CD14-positive monocyte (primary cell): ENCODE data around the gene MRTFA. TPM values are rescaled to one million over a fixed set of nuclear protein-coding genes. Genes with fewer than 3 reads are reported as not detected.

Experiments used
- DNase-seq, 3 donors: peaks; one replicate each; pipeline ENCODE4 v3.0.0-alpha.2; 2011 to 2022
- H2AFZ ChIP-seq: 2 replicates; pipeline ENCODE4 v1.6.0; 2012; ENCODE audit warnings: mild to moderate bottlenecking, low read depth, low read length, inconsistent platforms; ENCODE audit not compliant: insufficient read depth, poor library complexity, severe bottlenecking
- H3K27ac ChIP-seq, 2 donors: 1 replicate in 1 of 2; 2 replicates in 1 of 2; pipeline ENCODE4 v1.5.1; 2012 to 2013; ENCODE audit warnings: low read length in 2 of 2, control low read depth in 1 of 2, inconsistent platforms in 1 of 2, low read depth in 1 of 2, mild to moderate bottlenecking in 1 of 2
- H3K27me3 ChIP-seq, 2 donors: one replicate each; pipeline versions ENCODE4 v1.6.0 to v1.6.1; 2011 to 2013; ENCODE audit warnings: low read length in 2 of 2; ENCODE audit not compliant: control insufficient read depth in 2 of 2, insufficient read depth in 2 of 2
- H3K36me3 ChIP-seq, 2 donors: replicated peaks in 1 of 2; 1 replicate in 1 of 2; 2 replicates in 1 of 2; pipeline versions ENCODE4 v1.5.1 to v1.6.1; 2012 to 2013; ENCODE audit warnings: low read length in 2 of 2, control low read depth in 1 of 2, inconsistent platforms in 1 of 2, mild to moderate bottlenecking in 1 of 2; ENCODE audit not compliant: insufficient read depth in 2 of 2, control insufficient read depth in 1 of 2
- H3K4me1 ChIP-seq, 2 donors: 1 replicate in 1 of 2; 2 replicates in 1 of 2; pipeline versions ENCODE4 v1.5.1 to v1.6.1; 2012 to 2013; ENCODE audit warnings: low read length in 2 of 2, control low read depth in 1 of 2, inconsistent platforms in 1 of 2, mild to moderate bottlenecking in 1 of 2, moderate library complexity in 1 of 2; ENCODE audit not compliant: insufficient read depth in 2 of 2, control insufficient read depth in 1 of 2
- H3K4me2 ChIP-seq: replicated peaks from 2 replicates; pipeline ENCODE3; 2012; ENCODE audit warnings: low read length, moderate library complexity, mild to moderate bottlenecking; ENCODE audit not compliant: poor library complexity, severe bottlenecking; ENCODE audit errors: extremely low read depth
- H3K4me3 ChIP-seq, 3 experiments: fragments of 200-600 bp in 1 of 3; sonication (generic) in 1 of 3; replicated peaks in 1 of 3; 1 replicate in 2 of 3; 2 replicates in 1 of 3; pipeline ENCODE4 v1.5.1; 2011 to 2013; ENCODE audit warnings: low read length in 3 of 3, mild to moderate bottlenecking in 3 of 3, control low read depth in 2 of 3, low read depth in 2 of 3, inconsistent platforms in 1 of 3, moderate library complexity in 1 of 3
- H3K79me2 ChIP-seq: 2 replicates; pipeline ENCODE4 v1.6.0; 2012; ENCODE audit warnings: mild to moderate bottlenecking, control low read depth, inconsistent platforms, low read length, moderate library complexity; ENCODE audit not compliant: insufficient read depth
- H3K9ac ChIP-seq: 2 replicates; pipeline ENCODE4 v1.6.0; 2017; ENCODE audit warnings: low read length, mild to moderate bottlenecking; ENCODE audit not compliant: insufficient read depth, poor library complexity, severe bottlenecking
- H3K9me3 ChIP-seq, 2 donors: replicated peaks in 1 of 2; 1 replicate in 1 of 2; 2 replicates in 1 of 2; pipeline versions ENCODE4 v1.5.1 to v1.6.1; 2012 to 2013; ENCODE audit warnings: low read length in 2 of 2, control low read depth in 1 of 2; ENCODE audit not compliant: control insufficient read depth in 1 of 2, insufficient read depth in 1 of 2
- H4K20me1 ChIP-seq: 2 replicates; pipeline ENCODE4 v1.6.0; 2012; ENCODE audit warnings: mild to moderate bottlenecking, low read length, control low read depth, moderate library complexity; ENCODE audit not compliant: insufficient read depth
- H3K27ac Mint-ChIP-seq, 7 donors: one replicate each; pipeline ENCODE4 v1.8.0; 2020; ENCODE audit warnings: mild to moderate bottlenecking in 7 of 7, mixed read lengths in 7 of 7, moderate library complexity in 6 of 7, inconsistent platforms in 2 of 7
- H3K27me3 Mint-ChIP-seq, 3 donors: one replicate each; pipeline ENCODE4 v1.8.0; 2021 to 2022; ENCODE audit warnings: low read depth in 3 of 3, mild to moderate bottlenecking in 3 of 3, mixed read lengths in 3 of 3, moderate library complexity in 3 of 3, inconsistent platforms in 1 of 3
- H3K36me3 Mint-ChIP-seq, 2 donors: one replicate each; pipeline ENCODE4 v1.8.0; 2020; ENCODE audit warnings: mixed read lengths in 2 of 2, inconsistent platforms in 1 of 2, mild to moderate bottlenecking in 1 of 2
- H3K4me1 Mint-ChIP-seq: one replicate; pipeline ENCODE4 v1.8.0; 2020; ENCODE audit warnings: mild to moderate bottlenecking, mixed read lengths
- H3K4me3 Mint-ChIP-seq, 2 donors: one replicate each; pipeline ENCODE4 v1.8.0; 2020; ENCODE audit warnings: mild to moderate bottlenecking in 2 of 2, mixed read lengths in 2 of 2, moderate library complexity in 1 of 2
- H3K9me3 Mint-ChIP-seq, 7 donors: one replicate each; pipeline ENCODE4 v1.8.0; 2020 to 2022; ENCODE audit warnings: mixed read lengths in 7 of 7, mild to moderate bottlenecking in 6 of 7, moderate library complexity in 6 of 7, inconsistent platforms in 2 of 7
- WGBS: methylation state at CpG from one replicate; pipeline ENCODE4 v1.1.5; 2013; ENCODE audit warnings: missing lambda C conversion rate; ENCODE audit not compliant: insufficient coverage; 5-methylcytosine and 5-hydroxymethylcytosine counted together
- intact Hi-C, 2 donors: fragments of 100-400 bp; cut with micrococcal nuclease; formaldehyde crosslinking; loops; one replicate each; pipeline versions ENCODE4 v1.15.0 to v1.15.1; 2023
- polyA plus RNA-seq, 3 donors: library from polyadenylated mRNA; depleted of rRNA in 1 of 3; unstranded in 2 of 3; stranded (reverse) in 1 of 3; fragments of 300-500 nt in 2 of 3; fragments of >200 nt in 1 of 3; fragmentation: Illumina TruSeq in 2 of 3; gene quantifications; 1 replicate in 2 of 3; 2 replicates in 1 of 3; pipeline ENCODE4 v1.2.3, GENCODE V29; 2012 to 2021
- TF ChIP-seq, protein P1 (sequence below): fragments of 200-600 bp; IDR thresholded peaks from one replicate; pipeline ENCODE4 v1.8.0; 2022; ENCODE audit warnings: antibody characterized with exemption, mild to moderate bottlenecking

MRTFA gene
- polyA plus RNA-seq, 3 donors: 14.1 to 33.8 (median 18.9) TPM

DNA sequence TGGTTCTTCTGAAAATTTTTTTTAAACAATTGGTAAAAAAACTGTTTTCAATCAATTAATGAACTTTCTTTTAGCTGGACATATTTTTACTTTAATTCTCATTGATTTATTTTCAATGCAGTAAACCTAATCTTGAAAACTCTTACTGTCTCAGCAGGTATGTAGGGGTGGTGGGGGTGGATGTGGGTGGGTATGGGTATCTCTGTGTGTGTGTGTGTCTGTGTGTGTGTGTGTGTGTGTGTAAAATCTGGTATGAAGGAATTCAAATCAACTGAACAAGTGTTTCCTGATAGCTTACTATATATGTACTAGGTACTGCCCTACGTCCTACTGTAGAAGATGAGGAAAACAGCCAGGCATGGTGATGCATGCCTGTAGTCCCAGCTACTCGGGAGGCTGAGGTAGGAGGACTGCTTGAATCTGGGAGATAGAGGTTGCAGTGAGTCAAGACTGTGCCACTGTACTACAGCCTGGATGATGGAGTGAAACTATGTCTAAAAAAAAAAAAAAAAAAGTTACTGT is 75.5 kb downstream of the MRTFA start:
- H3K27ac Mint-ChIP-seq: no peak overlapping the region
- H3K27me3 ChIP-seq: no peaks in the 10 kb centered on the region
- H3K4me3 ChIP-seq: no peak overlapping the region
- no peaks in the 10 kb centered on the region for H3K27me3 Mint-ChIP-seq
- peaks cover 12% of the 10 kb centered on the region for H3K4me1 Mint-ChIP-seq
- H2AFZ ChIP-seq: no peak overlapping the region
- peaks cover 8 to 20% of the 10 kb centered on the region in 2 donors for H3K36me3 Mint-ChIP-seq
- no peaks in the 10 kb centered on the region for H3K9me3 ChIP-seq
- no peak overlapping the region for H3K9ac ChIP-seq
- intact Hi-C loops: no loop called here
- H3K4me1 ChIP-seq: no peaks in the 10 kb centered on the region
- H3K36me3 ChIP-seq: peaks cover 0 to 6% of the 10 kb centered on the region in 2 donors
- no peak for DNase-seq
- peaks cover 39% of the 10 kb centered on the region for H3K79me2 ChIP-seq
- TF ChIP-seq, protein P1, sequence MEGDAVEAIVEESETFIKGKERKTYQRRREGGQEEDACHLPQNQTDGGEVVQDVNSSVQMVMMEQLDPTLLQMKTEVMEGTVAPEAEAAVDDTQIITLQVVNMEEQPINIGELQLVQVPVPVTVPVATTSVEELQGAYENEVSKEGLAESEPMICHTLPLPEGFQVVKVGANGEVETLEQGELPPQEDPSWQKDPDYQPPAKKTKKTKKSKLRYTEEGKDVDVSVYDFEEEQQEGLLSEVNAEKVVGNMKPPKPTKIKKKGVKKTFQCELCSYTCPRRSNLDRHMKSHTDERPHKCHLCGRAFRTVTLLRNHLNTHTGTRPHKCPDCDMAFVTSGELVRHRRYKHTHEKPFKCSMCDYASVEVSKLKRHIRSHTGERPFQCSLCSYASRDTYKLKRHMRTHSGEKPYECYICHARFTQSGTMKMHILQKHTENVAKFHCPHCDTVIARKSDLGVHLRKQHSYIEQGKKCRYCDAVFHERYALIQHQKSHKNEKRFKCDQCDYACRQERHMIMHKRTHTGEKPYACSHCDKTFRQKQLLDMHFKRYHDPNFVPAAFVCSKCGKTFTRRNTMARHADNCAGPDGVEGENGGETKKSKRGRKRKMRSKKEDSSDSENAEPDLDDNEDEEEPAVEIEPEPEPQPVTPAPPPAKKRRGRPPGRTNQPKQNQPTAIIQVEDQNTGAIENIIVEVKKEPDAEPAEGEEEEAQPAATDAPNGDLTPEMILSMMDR: no peak
- 100% methylated on average over 2 of the region's 2 CpGs for WGBS
- peaks cover 0 to 2% (median 0%) of the 10 kb centered on the region in 7 donors for H3K9me3 Mint-ChIP-seq
- peaks cover 98% of the 10 kb centered on the region for H4K20me1 ChIP-seq
- no peak overlapping the region for H3K27ac ChIP-seq
- H3K4me3 Mint-ChIP-seq: no peak overlapping the region
- H3K4me2 ChIP-seq: no peak overlapping the region

DNA sequence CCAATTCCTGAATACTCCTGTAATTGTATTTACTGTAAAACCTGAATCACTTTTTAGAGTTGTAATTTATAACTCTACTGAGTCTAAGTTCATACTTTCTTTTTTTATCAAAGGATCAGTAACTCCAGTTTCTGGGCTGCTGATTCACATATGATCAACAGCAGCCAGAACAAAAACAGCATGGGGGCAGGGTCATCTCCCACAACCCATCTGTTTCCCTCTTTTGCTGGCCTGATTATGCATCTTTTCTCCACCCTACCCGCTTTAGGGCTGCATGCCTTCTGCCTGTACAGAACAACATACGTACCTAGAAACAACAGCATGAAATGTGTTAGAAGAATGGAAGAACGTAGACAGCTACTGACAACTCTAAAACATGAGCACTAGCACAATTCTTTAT is 76.0 kb downstream of the MRTFA start:
- DNase-seq: no peak
- intact Hi-C loops: no loop called here
- H3K27me3 Mint-ChIP-seq: no peaks in the 10 kb centered on the region
- WGBS: no CpG with 5 or more reads among the region's 3 CpGs
- H3K9me3 ChIP-seq: no peaks in the 10 kb centered on the region
- TF ChIP-seq, protein P1: no peak
- peaks cover 0 to 6% of the 10 kb centered on the region in 2 donors for H3K36me3 ChIP-seq
- no peak overlapping the region for H3K4me2 ChIP-seq
- no peak overlapping the region for H3K4me3 ChIP-seq
- H3K79me2 ChIP-seq: peaks cover 36% of the 10 kb centered on the region
- no peaks in the 10 kb centered on the region for H3K4me1 ChIP-seq
- H3K36me3 Mint-ChIP-seq: peaks cover 8 to 20% of the 10 kb centered on the region in 2 donors
- no peak overlapping the region for H3K9ac ChIP-seq
- no peaks in the 10 kb centered on the region for H3K27me3 ChIP-seq
- H4K20me1 ChIP-seq: peaks cover 94% of the 10 kb centered on the region
- H3K27ac ChIP-seq: no peak overlapping the region
- no peak overlapping the region for H2AFZ ChIP-seq
- H3K27ac Mint-ChIP-seq: no peak overlapping the region
- H3K4me3 Mint-ChIP-seq: no peak overlapping the region
- peaks cover 0 to 2% (median 0%) of the 10 kb centered on the region in 7 donors for H3K9me3 Mint-ChIP-seq
- peaks cover 12% of the 10 kb centered on the region for H3K4me1 Mint-ChIP-seq
